ENCODE results near the gene PSMC4.

PSMC4 gene

GRCh38 chr19:39970675-39971379 is at the start of gene PSMC4:
PSMC4 (plus strand) TSS chr19:39971165; CDS start chr19:39971203, 38 bp downstream.
- DNase-seq, result peak; percentile 99

- no peak for DNase-seq
Measured at GRCh38 chr19:39923862-39924261, 47.1 kb upstream of the PSMC4 start.

- DNase-seq, result no peak
Measured at GRCh38 chr19:39924389-39924788, 46.6 kb upstream of the PSMC4 start.

- no peak for DNase-seq
Measured at GRCh38 chr19:39924952-39925351, 46.0 kb upstream of the PSMC4 start.

- DNase-seq, result no peak
Measured at GRCh38 chr19:39926170-39926760, 44.7 kb upstream of the PSMC4 start.

- DNase-seq, result no peak
Measured at GRCh38 chr19:39927076-39927475, 43.9 kb upstream of the PSMC4 start.

GRCh38 chr19:39927524-39928356 is 43.2 kb upstream of the PSMC4 start:
- DNase-seq, result no peak

- DNase-seq, result no peak
Measured at GRCh38 chr19:39928357-39928725, 42.6 kb upstream of the PSMC4 start.

GRCh38 chr19:39929750-39930149 is 41.2 kb upstream of the PSMC4 start:
- no peak for DNase-seq

GRCh38 chr19:39934584-39935363 is 36.2 kb upstream of the PSMC4 start, which contains the start of gene FCGBP:
FCGBP (minus strand) TSS chr19:39934634.
- DNase-seq, result no peak

- no peak for DNase-seq
Measured at GRCh38 chr19:39935364-39935661, 35.7 kb upstream of the PSMC4 start.

- DNase-seq, result no peak
Measured at GRCh38 chr19:39936020-39936419, 34.9 kb upstream of the PSMC4 start.

GRCh38 chr19:39936622-39937021 is 34.3 kb upstream of the PSMC4 start:
- DNase-seq, result no peak

GRCh38 chr19:39937094-39937720 is 33.8 kb upstream of the PSMC4 start:
- DNase-seq, result no peak

GRCh38 chr19:39937787-39938186 is 33.2 kb upstream of the PSMC4 start:
- DNase-seq, result no peak

- no peak for DNase-seq
Measured at GRCh38 chr19:39939556-39939955, 31.4 kb upstream of the PSMC4 start.

- no peak for DNase-seq
Measured at GRCh38 chr19:39940221-39940833, 30.6 kb upstream of the PSMC4 start.

- DNase-seq, result no peak
Measured at GRCh38 chr19:39941151-39941550, 29.8 kb upstream of the PSMC4 start.

GRCh38 chr19:39941615-39942365 is 29.2 kb upstream of the PSMC4 start:
- no peak for DNase-seq

GRCh38 chr19:39942366-39942730 is 28.6 kb upstream of the PSMC4 start:
- no peak for DNase-seq

GRCh38 chr19:39943586-39943985 is 27.4 kb upstream of the PSMC4 start:
- no peak for DNase-seq

- DNase-seq, result no peak
Measured at GRCh38 chr19:39946532-39946931, 24.4 kb upstream of the PSMC4 start.

All from HCEC 1CT (cell line).